Neural cell (in vitro differentiated cells): ENCODE measurements around the gene DUS1L. TPM values are rescaled to one million over a fixed set of nuclear protein-coding genes. Genes with fewer than 3 reads are reported as not detected.

Experiments used
- H2AFZ ChIP-seq: fragments of 200-600, 300-800 bp; sonication (generic), shearing (Covaris generic); 2 replicates; pipeline ENCODE4 v1.6.0; 2014; ENCODE audit warnings: low read depth, mild to moderate bottlenecking, antibody characterized with exemption, low read length, moderate library complexity
- H3F3A ChIP-seq: fragments of 200-600 bp; shearing (Covaris generic); 2 replicates; pipeline ENCODE4 v1.6.1; 2016; ENCODE audit warnings: mild to moderate bottlenecking, moderate library complexity, mixed read lengths, antibody characterized with exemption, low read length; ENCODE audit not compliant: insufficient read depth, poor library complexity, severe bottlenecking
- H3K27ac ChIP-seq: fragments of 200-600, 300-800 bp; sonication (generic), shearing (Covaris generic); 2 replicates; pipeline ENCODE4 v1.5.1; 2014; ENCODE audit warnings: mild to moderate bottlenecking, low read length, moderate library complexity
- H3K27me3 ChIP-seq: fragments of 300-800, 200-600 bp; sonication (generic), shearing (Covaris generic); 2 replicates; pipeline ENCODE4 v1.6.0; 2014; ENCODE audit warnings: mild to moderate bottlenecking, low read depth, low read length, moderate library complexity; ENCODE audit not compliant: insufficient read depth
- H3K36me3 ChIP-seq: fragments of 300-800, 200-600 bp; sonication (generic), shearing (Covaris generic); 2 replicates; pipeline ENCODE4 v1.5.1; 2014; ENCODE audit warnings: mild to moderate bottlenecking, antibody characterized with exemption, low read length, moderate library complexity; ENCODE audit not compliant: insufficient read depth
- H3K4me2 ChIP-seq: fragments of 300-800, 200-600 bp; sonication (generic), shearing (Covaris generic); 2 replicates; pipeline ENCODE4 v1.6.0; 2014; ENCODE audit warnings: mild to moderate bottlenecking, low read length
- H3K4me3 ChIP-seq: fragments of 300-800, 200-600 bp; sonication (generic), shearing (Covaris generic); 2 replicates; pipeline ENCODE4 v1.5.1; 2014; ENCODE audit warnings: mild to moderate bottlenecking, low read length, moderate library complexity
- H3K79me2 ChIP-seq: fragments of 200-600 bp; shearing (Covaris generic); replicated peaks from 2 replicates; pipeline ENCODE4 v1.6.0; 2014; ENCODE audit warnings: mild to moderate bottlenecking, low read length, moderate library complexity; ENCODE audit not compliant: insufficient read depth
- H3K9ac ChIP-seq: fragments of 300-800, 200-600 bp; sonication (generic), shearing (Covaris generic); 2 replicates; pipeline ENCODE4 v1.6.1; 2016; ENCODE audit warnings: mild to moderate bottlenecking, low read length, mixed read lengths
- H3K9me2 ChIP-seq: fragments of 200-600 bp; shearing (Covaris generic); 2 replicates; pipeline ENCODE4 v1.6.1; 2016; ENCODE audit warnings: mild to moderate bottlenecking, low read length, mixed read lengths; ENCODE audit not compliant: insufficient read depth
- H3K9me3 ChIP-seq: fragments of 200-600, 300-800 bp; sonication (generic), shearing (Covaris generic); 2 replicates; pipeline ENCODE4 v1.6.1; 2016; ENCODE audit warnings: mild to moderate bottlenecking, mixed run types, low read length, moderate library complexity, mixed read lengths
- H4K20me1 ChIP-seq: fragments of 200-600 bp; shearing (Covaris generic); 2 replicates; pipeline ENCODE4 v1.6.1; 2016; ENCODE audit warnings: mild to moderate bottlenecking, mixed run types; ENCODE audit not compliant: insufficient read depth
- EP300 ChIP-seq: fragments of 450-650 bp; conservative IDR thresholded peaks from 2 replicates; pipeline ENCODE4 v1.6.1; 2014; ENCODE audit warnings: antibody characterized with exemption, mild to moderate bottlenecking, moderate library complexity; ENCODE audit not compliant: poor library complexity, severe bottlenecking
- EZH2 ChIP-seq: fragments of 200-600, 300-800 bp; shearing (Covaris generic), sonication (generic); IDR thresholded peaks from 2 replicates; pipeline ENCODE4 v1.6.1; 2014; ENCODE audit warnings: antibody characterized with exemption, low read length, borderline replicate concordance, mild to moderate bottlenecking; ENCODE audit not compliant: insufficient read depth, poor library complexity, severe bottlenecking
- MXI1 ChIP-seq: fragments of 450-650 bp; conservative IDR thresholded peaks from 2 replicates; pipeline ENCODE4 v1.6.1; 2014; ENCODE audit warnings: antibody characterized with exemption, mild to moderate bottlenecking; ENCODE audit not compliant: poor library complexity, severe bottlenecking
- POLR2AphosphoS5 ChIP-seq: IDR thresholded peaks from 2 replicates; pipeline ENCODE4 v1.6.1; 2012
- RAD21 ChIP-seq: fragments of 450-650 bp; conservative IDR thresholded peaks from 2 replicates; pipeline ENCODE4 v1.6.1; 2014; ENCODE audit warnings: antibody characterized with exemption, mild to moderate bottlenecking, moderate library complexity
- SMC3 ChIP-seq: fragments of 450-650 bp; conservative IDR thresholded peaks from 2 replicates; pipeline ENCODE4 v1.6.1; 2014; ENCODE audit warnings: antibody characterized with exemption, mild to moderate bottlenecking, moderate library complexity; ENCODE audit not compliant: poor library complexity
- TAF1 ChIP-seq: IDR thresholded peaks from 2 replicates; pipeline ENCODE4 v1.6.1; 2012; ENCODE audit warnings: low read depth
- polyA plus RNA-seq: library from polyadenylated mRNA; depleted of rRNA; stranded (reverse); fragments of >200 nt; gene quantifications from 2 replicates; pipeline ENCODE4 v1.2.3, GENCODE V29; 2014
- TF ChIP-seq, protein P1 (sequence below): IDR thresholded peaks from 2 replicates; pipeline ENCODE4 v1.6.1; 2012; ENCODE audit warnings: borderline replicate concordance
- TF ChIP-seq, protein P2 (sequence below): fragments of 450-650 bp; IDR thresholded peaks from 2 replicates; pipeline ENCODE4 v1.5.1; 2014; ENCODE audit warnings: antibody characterized with exemption, mild to moderate bottlenecking, moderate library complexity; ENCODE audit not compliant: poor library complexity, severe bottlenecking

DUS1L gene
- polyA plus RNA-seq, 1 donor from 2014 or later: 100 TPM

DNA sequence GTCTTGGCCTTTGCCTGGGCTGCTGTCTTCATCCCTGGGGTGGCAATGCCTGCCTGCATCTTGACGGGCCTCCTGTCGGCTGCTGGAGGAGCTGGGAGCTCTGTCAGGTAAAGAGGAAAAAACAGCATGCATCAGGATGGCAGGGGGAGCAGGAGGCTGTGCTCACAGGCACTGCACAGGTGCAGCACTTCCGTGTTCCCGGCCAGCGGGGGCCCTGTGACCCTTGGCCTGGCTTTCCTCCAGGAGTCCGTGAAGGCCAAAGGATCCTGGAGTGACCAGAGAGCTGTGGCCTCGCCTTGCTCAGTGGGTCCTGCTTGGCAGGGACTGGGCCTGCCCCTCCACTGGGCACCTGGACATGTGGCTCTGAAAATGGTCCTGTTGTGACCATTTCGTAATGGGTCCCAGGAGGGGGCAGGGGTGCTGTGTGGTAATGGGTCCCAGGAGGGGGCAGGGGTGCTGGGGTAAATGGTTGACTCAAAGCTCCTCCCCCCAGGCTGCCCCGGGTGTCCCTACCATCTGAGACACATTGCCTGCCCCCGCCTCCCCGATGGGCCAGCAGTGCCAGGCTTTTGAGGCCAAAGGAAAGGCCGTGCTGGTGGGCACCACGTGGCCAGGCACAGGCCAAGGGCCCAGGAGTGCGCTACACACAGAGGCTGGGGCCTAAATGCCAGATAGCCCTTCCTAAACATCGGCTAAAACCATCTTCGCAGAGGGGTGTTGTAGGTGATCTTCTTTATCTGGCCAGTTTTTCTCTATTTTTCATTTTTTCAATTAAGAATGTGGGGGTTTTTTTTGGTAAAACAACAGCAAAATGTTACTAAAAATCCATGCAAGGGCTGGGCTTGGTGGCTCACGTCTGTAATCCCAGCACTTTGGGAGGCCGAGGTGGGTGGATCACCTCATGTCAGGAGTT, 36.4 kb upstream of the DUS1L start:
- H3F3A ChIP-seq: no peaks in the 10 kb centered on the region
- H3K9ac ChIP-seq: no peak overlapping the region
- no peaks in the 10 kb centered on the region for H3K27me3 ChIP-seq
- no peaks in the 10 kb centered on the region for H4K20me1 ChIP-seq
- no peak overlapping the region for H3K4me3 ChIP-seq
- peaks cover 2% of the 10 kb centered on the region for H3K79me2 ChIP-seq
- H3K36me3 ChIP-seq: no peaks in the 10 kb centered on the region
- no peak overlapping the region for H3K27ac ChIP-seq
- H3K4me2 ChIP-seq: no peak overlapping the region
- no peaks in the 10 kb centered on the region for H3K9me3 ChIP-seq
- H2AFZ ChIP-seq: no peak overlapping the region
- TF ChIP-seq RAD21 (no peak), MXI1 (no peak), POLR2AphosphoS5 (no peak), EZH2 (no peak), SMC3 (no peak), EP300 (no peak), TAF1 (no peak)
- TF ChIP-seq, protein P1, sequence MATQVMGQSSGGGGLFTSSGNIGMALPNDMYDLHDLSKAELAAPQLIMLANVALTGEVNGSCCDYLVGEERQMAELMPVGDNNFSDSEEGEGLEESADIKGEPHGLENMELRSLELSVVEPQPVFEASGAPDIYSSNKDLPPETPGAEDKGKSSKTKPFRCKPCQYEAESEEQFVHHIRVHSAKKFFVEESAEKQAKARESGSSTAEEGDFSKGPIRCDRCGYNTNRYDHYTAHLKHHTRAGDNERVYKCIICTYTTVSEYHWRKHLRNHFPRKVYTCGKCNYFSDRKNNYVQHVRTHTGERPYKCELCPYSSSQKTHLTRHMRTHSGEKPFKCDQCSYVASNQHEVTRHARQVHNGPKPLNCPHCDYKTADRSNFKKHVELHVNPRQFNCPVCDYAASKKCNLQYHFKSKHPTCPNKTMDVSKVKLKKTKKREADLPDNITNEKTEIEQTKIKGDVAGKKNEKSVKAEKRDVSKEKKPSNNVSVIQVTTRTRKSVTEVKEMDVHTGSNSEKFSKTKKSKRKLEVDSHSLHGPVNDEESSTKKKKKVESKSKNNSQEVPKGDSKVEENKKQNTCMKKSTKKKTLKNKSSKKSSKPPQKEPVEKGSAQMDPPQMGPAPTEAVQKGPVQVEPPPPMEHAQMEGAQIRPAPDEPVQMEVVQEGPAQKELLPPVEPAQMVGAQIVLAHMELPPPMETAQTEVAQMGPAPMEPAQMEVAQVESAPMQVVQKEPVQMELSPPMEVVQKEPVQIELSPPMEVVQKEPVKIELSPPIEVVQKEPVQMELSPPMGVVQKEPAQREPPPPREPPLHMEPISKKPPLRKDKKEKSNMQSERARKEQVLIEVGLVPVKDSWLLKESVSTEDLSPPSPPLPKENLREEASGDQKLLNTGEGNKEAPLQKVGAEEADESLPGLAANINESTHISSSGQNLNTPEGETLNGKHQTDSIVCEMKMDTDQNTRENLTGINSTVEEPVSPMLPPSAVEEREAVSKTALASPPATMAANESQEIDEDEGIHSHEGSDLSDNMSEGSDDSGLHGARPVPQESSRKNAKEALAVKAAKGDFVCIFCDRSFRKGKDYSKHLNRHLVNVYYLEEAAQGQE: no peak
- no peaks in the 10 kb centered on the region for H3K9me2 ChIP-seq

DNA sequence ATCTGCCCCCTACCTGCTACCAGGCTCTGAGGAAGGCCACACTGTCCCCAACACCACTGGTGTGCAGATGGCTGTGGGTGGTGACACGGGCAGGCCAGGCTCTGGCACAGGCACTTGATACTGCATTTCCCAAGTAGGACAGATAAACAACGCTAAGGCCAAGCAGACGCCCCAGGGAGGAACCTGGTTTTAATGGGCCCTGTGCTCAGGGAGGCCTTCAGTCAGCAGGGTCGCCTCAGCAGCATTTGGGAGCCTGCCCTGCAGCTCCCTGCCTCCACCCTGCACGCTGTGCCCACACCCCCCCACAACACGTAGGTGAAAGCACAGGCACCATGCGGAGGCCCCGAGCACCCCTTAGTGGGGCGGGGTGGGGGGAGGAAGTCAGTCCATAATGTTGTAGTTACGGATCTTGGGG, 35.7 kb upstream of the DUS1L start:
- Histone ChIP-seq H4K20me1 (no peaks in the 10 kb centered on the region), H2AFZ (no peak overlapping the region), H3K36me3 (no peaks in the 10 kb centered on the region), H3K27me3 (no peaks in the 10 kb centered on the region), H3K79me2 (peaks cover 10% of the 10 kb centered on the region), H3K27ac (no peak overlapping the region), H3K9ac (no peak overlapping the region), H3F3A (no peaks in the 10 kb centered on the region), H3K4me2 (no peak overlapping the region), H3K9me2 (no peaks in the 10 kb centered on the region), H3K9me3 (no peaks in the 10 kb centered on the region), H3K4me3 (no peak overlapping the region)
- TF ChIP-seq EZH2: no peak
- TF ChIP-seq, protein P1: no peak
- TF ChIP-seq MXI1: no peak
- no peak for TF ChIP-seq SMC3
- TF ChIP-seq, protein P2, sequence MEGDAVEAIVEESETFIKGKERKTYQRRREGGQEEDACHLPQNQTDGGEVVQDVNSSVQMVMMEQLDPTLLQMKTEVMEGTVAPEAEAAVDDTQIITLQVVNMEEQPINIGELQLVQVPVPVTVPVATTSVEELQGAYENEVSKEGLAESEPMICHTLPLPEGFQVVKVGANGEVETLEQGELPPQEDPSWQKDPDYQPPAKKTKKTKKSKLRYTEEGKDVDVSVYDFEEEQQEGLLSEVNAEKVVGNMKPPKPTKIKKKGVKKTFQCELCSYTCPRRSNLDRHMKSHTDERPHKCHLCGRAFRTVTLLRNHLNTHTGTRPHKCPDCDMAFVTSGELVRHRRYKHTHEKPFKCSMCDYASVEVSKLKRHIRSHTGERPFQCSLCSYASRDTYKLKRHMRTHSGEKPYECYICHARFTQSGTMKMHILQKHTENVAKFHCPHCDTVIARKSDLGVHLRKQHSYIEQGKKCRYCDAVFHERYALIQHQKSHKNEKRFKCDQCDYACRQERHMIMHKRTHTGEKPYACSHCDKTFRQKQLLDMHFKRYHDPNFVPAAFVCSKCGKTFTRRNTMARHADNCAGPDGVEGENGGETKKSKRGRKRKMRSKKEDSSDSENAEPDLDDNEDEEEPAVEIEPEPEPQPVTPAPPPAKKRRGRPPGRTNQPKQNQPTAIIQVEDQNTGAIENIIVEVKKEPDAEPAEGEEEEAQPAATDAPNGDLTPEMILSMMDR: no peak
- no peak for TF ChIP-seq EP300
- TF ChIP-seq POLR2AphosphoS5: no peak
- no peak for TF ChIP-seq RAD21
- TF ChIP-seq TAF1: no peak
